ENCODE results near the gene CD200R1L.

The CD200R1L gene

GRCh38 chr3:112786002-112786590 lies 60.6 kb downstream of the CD200R1L start:
- DNase-seq: no peak

- no peak for DNase-seq
Observed at GRCh38 chr3:112785321-112786001, 61.2 kb downstream of the CD200R1L start.

- DNase-seq: no peak
Observed at GRCh38 chr3:112782491-112782890, 64.2 kb downstream of the CD200R1L start.

GRCh38 chr3:112781599-112781998 lies 65.1 kb downstream of the CD200R1L start:
- no peak for DNase-seq

GRCh38 chr3:112779558-112780480 lies 66.8 kb downstream of the CD200R1L start:
- DNase-seq: no peak

GRCh38 chr3:112779011-112779410 lies 67.7 kb downstream of the CD200R1L start:
- DNase-seq: no peak

- DNase-seq: no peak
Observed at GRCh38 chr3:112778353-112778948, 68.2 kb downstream of the CD200R1L start.

- DNase-seq: no peak
Observed at GRCh38 chr3:112777811-112778210, 68.9 kb downstream of the CD200R1L start.

- no peak for DNase-seq
Observed at GRCh38 chr3:112776836-112777235, 69.8 kb downstream of the CD200R1L start.

GRCh38 chr3:112776000-112776399 lies 70.7 kb downstream of the CD200R1L start:
- DNase-seq: no peak

GRCh38 chr3:112775011-112775742 lies 71.5 kb downstream of the CD200R1L start:
- no peak for DNase-seq

GRCh38 chr3:112774293-112774926 lies 72.3 kb downstream of the CD200R1L start:
- DNase-seq: no peak

- DNase-seq: peak; percentile 62
Observed at GRCh38 chr3:112773864-112774263, 72.8 kb downstream of the CD200R1L start.

- no peak for DNase-seq
Observed at GRCh38 chr3:112770951-112771350, 75.7 kb downstream of the CD200R1L start.

GRCh38 chr3:112770032-112770626 lies 76.5 kb downstream of the CD200R1L start:
- DNase-seq: no peak

- DNase-seq: no peak
Observed at GRCh38 chr3:112769286-112769978, 77.2 kb downstream of the CD200R1L start.

GRCh38 chr3:112767777-112768176 lies 78.9 kb downstream of the CD200R1L start:
- no peak for DNase-seq

- no peak for DNase-seq
Observed at GRCh38 chr3:112767177-112767576, 79.5 kb downstream of the CD200R1L start.

Measured in CD4-positive, alpha-beta T cell treated with Interleukin-10 for 1 hour (primary cell).